ENCODE data around the gene PPARD. TPM values are rescaled to one million over a fixed set of nuclear protein-coding genes. Genes with fewer than 3 reads are reported as not detected.
"Not testable (repeated sequence)": the region's sequence is repeated elsewhere in the genome, so short reads cannot be mapped to it uniquely, and the experiment has no call there.

PPARD gene
- total RNA-seq, 2 donors from 2014 or later, result 6.0 to 11.2 TPM

- Histone ChIP-seq H3K9me3 (peaks cover 0 to 7% (median 2%) of the 10 kb centered on the region in 3 donors), H3K27ac (no peak overlapping the region), H3K4me3 (no peak overlapping the region), H3K27me3 (no peaks in the 10 kb centered on the region), H3K4me1 (no peaks in the 10 kb centered on the region), H3K36me3 (replicated peaks in 1 of 2; ENCODE audit: insufficient read depth in 1 of 2, low read depth in 2 of 2) (peaks cover 0 to 6% of the 10 kb centered on the region in 2 donors)
- TF ChIP-seq POLR2A (IDR thresholded peaks at IDR 0.05) (no peak), CTCF (IDR thresholded peaks at IDR 0.05) (no peak)
- ATAC-seq (no peak), DNase-seq (no peak)
- WGBS, 2 donors, result 98% methylated on average over 5 of the region's 5 CpGs
- intact Hi-C loops (cut with DNase I), result no loop called here
These were observed 85.1 kb downstream of the PPARD start for GRCh38 chr6:35427435-35427834.

GRCh38 chr6:35427851-35428321 is 85.5 kb downstream of the PPARD start:
- ATAC-seq (no peak), DNase-seq (no peak)
- intact Hi-C loops (cut with DNase I), result no loop called here
- peaks cover 0 to 6% of the 10 kb centered on the region in 2 donors for H3K36me3 ChIP-seq (replicated peaks in 1 of 2; ENCODE audit: insufficient read depth in 1 of 2, low read depth in 2 of 2)
- no peak overlapping the region for H3K4me3 ChIP-seq
- no peaks in the 10 kb centered on the region for H3K27me3 ChIP-seq
- 84 to 100% methylated on average over 4 to 9 of the region's 9 CpGs for WGBS, 2 donors
- H3K9me3 ChIP-seq, result peaks cover 0 to 7% (median 2%) of the 10 kb centered on the region in 3 donors
- TF ChIP-seq POLR2A (IDR thresholded peaks at IDR 0.05) (no peak), CTCF (IDR thresholded peaks at IDR 0.05) (no peak)
- no peak overlapping the region for H3K27ac ChIP-seq
- H3K4me1 ChIP-seq, result no peaks in the 10 kb centered on the region

- Histone ChIP-seq H3K36me3 (replicated peaks in 1 of 2; ENCODE audit: insufficient read depth in 1 of 2, low read depth in 2 of 2) (peaks cover 0 to 6% of the 10 kb centered on the region in 2 donors), H3K27ac (no peak overlapping the region), H3K9me3 (peaks cover 0 to 7% (median 2%) of the 10 kb centered on the region in 3 donors), H3K27me3 (no peaks in the 10 kb centered on the region), H3K4me1 (no peaks in the 10 kb centered on the region), H3K4me3 (no peak overlapping the region)
- DNase-seq (no peak), ATAC-seq (no peak)
- intact Hi-C loops (cut with DNase I), result no loop called here
- 84 to 89% methylated on average over 10 of the region's 10 CpGs for WGBS, 2 donors
- TF ChIP-seq CTCF (IDR thresholded peaks at IDR 0.05) (no peak), POLR2A (IDR thresholded peaks at IDR 0.05) (no peak)
These were observed 86.2 kb downstream of the PPARD start for GRCh38 chr6:35428421-35429149.

GRCh38 chr6:35429463-35429862 is 87.1 kb downstream of the PPARD start:
- intact Hi-C loops (cut with DNase I), result no loop called here
- Histone ChIP-seq H3K4me3 (no peak overlapping the region), H3K4me1 (no peaks in the 10 kb centered on the region), H3K36me3 (replicated peaks in 1 of 2; ENCODE audit: insufficient read depth in 1 of 2, low read depth in 2 of 2) (peaks cover 0 to 5% of the 10 kb centered on the region in 2 donors), H3K27me3 (no peaks in the 10 kb centered on the region), H3K27ac (no peak overlapping the region), H3K9me3 (peaks cover 0 to 7% (median 2%) of the 10 kb centered on the region in 3 donors)
- TF ChIP-seq CTCF (IDR thresholded peaks at IDR 0.05), result no peak
- no peak for TF ChIP-seq POLR2A (IDR thresholded peaks at IDR 0.05)
- DNase-seq (no peak), ATAC-seq (no peak)
- 96 to 97% methylated on average over 2 of the region's 2 CpGs for WGBS, 2 donors

- 63 to 74% methylated on average over 4 of the region's 4 CpGs for WGBS, 2 donors
- Histone ChIP-seq H3K27me3 (no peaks in the 10 kb centered on the region), H3K4me3 (no peak overlapping the region), H3K4me1 (no peaks in the 10 kb centered on the region), H3K9me3 (peaks cover 0 to 7% (median 2%) of the 10 kb centered on the region in 3 donors), H3K27ac (no peak overlapping the region), H3K36me3 (replicated peaks in 1 of 2; ENCODE audit: insufficient read depth in 1 of 2, low read depth in 2 of 2) (no peaks in the 10 kb centered on the region)
- TF ChIP-seq POLR2A (IDR thresholded peaks at IDR 0.05), result no peak
- no peak for TF ChIP-seq CTCF (IDR thresholded peaks at IDR 0.05)
- intact Hi-C loops (cut with DNase I), result no loop called here
- no peak for DNase-seq
- no peak for ATAC-seq
These were observed 89.9 kb downstream of the PPARD start for GRCh38 chr6:35432291-35432690.

GRCh38 chr6:35432702-35433101 is 90.3 kb downstream of the PPARD start:
- 66 to 78% methylated on average over 3 of the region's 3 CpGs for WGBS, 2 donors
- intact Hi-C loops (cut with DNase I); H3K27ac ChIP-seq: not testable (repeated sequence)

More at GRCh38 chr6:35432702-35433101, 90.3 kb downstream of the PPARD start:
- H3K27me3 ChIP-seq; H3K9me3 ChIP-seq; DNase-seq; H3K4me3 ChIP-seq; ATAC-seq; H3K4me1 ChIP-seq; H3K36me3 ChIP-seq (replicated peaks in 1 of 2; ENCODE audit: insufficient read depth in 1 of 2, low read depth in 2 of 2): not testable (repeated sequence)
